ENCODE data around the gene AZIN2.
"Not testable (repeated sequence)": the region's sequence is repeated elsewhere in the genome, so short reads cannot be mapped to it uniquely, and the experiment has no call there.

Gene AZIN2

DNA sequence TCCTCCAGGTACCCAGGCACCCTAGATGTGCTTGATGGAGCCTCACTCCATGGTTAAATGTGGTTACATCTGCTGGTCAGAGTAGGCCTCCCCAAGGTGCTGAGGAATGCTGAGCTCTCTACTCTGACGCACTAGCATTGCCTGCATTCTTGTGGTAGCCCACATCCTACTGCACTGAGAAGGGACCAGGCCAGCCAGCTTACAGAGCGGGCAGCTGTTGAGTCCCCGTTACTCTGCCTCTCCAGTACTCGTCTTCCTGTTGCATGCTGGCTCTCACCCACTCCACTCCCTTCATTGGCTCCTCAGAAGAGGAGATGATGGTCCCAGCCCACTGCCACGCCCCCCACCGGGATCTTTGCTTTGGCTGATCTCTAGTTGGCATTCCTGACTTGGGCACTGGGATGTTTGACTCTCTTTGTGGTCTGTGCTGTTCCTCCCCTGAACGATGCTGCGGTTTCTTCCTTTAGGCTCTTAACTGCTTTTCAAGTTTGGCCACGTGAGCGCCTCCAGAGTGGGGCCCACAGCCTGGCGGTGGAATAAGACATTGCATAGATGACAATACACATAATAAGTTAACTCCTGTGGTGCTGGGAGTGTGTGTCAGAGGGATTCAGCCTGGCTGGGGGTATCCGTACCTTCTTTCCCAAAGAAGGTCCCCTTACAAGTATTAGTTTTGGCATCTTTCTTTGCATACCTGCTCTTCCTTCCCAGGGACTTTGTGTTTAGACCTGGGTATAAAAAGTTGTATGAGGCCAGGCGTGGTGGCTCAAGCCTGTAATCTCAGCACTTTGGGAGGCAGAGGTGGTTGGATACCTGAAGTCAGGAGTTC is 18.6 kb downstream of the AZIN2 start:
- TF ChIP-seq, protein P1, sequence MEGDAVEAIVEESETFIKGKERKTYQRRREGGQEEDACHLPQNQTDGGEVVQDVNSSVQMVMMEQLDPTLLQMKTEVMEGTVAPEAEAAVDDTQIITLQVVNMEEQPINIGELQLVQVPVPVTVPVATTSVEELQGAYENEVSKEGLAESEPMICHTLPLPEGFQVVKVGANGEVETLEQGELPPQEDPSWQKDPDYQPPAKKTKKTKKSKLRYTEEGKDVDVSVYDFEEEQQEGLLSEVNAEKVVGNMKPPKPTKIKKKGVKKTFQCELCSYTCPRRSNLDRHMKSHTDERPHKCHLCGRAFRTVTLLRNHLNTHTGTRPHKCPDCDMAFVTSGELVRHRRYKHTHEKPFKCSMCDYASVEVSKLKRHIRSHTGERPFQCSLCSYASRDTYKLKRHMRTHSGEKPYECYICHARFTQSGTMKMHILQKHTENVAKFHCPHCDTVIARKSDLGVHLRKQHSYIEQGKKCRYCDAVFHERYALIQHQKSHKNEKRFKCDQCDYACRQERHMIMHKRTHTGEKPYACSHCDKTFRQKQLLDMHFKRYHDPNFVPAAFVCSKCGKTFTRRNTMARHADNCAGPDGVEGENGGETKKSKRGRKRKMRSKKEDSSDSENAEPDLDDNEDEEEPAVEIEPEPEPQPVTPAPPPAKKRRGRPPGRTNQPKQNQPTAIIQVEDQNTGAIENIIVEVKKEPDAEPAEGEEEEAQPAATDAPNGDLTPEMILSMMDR (IDR thresholded peaks at IDR 0.05), result no peak
- no peak for DNase-seq
- peaks cover 5% of the 10 kb centered on the region for H3K27me3 Mint-ChIP-seq (ENCODE audit: low read depth, poor library complexity)
- H3K4me3 Mint-ChIP-seq, result no peak overlapping the region
- H3K9me3 Mint-ChIP-seq, result no peaks in the 10 kb centered on the region
- no peak overlapping the region for H3K27ac Mint-ChIP-seq
- H3K36me3 Mint-ChIP-seq (ENCODE audit: low read depth), result peaks cover 13% of the 10 kb centered on the region
- H3K4me1 Mint-ChIP-seq, result peaks cover 16% of the 10 kb centered on the region

DNA sequence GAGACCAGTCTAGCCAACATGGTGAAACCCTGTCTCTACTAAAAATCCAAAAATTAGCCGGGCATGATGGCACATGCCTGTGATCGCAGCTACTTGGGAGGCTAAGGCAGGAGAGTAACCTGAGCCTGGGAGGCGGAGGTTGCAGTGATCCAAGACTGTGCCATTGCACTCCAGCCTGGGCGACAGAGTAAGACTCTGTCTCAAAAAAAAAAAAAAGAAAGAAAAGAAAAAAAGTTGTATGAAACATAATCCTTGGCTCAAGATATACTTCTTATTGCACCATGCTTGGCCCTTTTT is 19.1 kb downstream of the AZIN2 start:
- H3K27ac Mint-ChIP-seq; H3K27me3 Mint-ChIP-seq (ENCODE audit: low read depth, poor library complexity); H3K9me3 Mint-ChIP-seq: not testable (repeated sequence)

DNA sequence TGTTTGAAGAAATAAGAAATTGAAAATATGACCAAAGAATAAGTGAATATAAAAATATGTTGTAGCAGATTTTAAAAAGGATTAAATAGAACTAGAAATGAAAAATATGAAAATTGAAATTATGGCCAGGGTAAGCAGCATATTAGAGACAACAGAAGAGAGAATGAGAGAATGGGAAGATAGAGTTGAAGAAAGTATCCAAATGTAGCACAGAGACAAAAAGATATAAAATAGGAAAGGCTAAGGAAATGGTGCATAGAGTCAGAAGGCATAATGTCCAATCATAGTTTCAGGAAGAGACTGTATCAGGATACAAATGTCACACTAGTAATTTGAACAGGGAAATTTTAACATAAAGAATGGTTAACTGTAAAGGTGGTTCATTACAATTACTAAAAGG is 29.5 kb downstream of the AZIN2 start:
- Mint-ChIP-seq H3K9me3 (peaks cover 20% of the 10 kb centered on the region), H3K4me3 (no peak overlapping the region)

More for the DNA sequence above, 19.1 kb downstream of the AZIN2 start:
- not testable (repeated sequence) for DNase-seq, H3K4me3 Mint-ChIP-seq
- Mint-ChIP-seq H3K36me3 (ENCODE audit: low read depth) (peaks cover 13% of the 10 kb centered on the region), H3K4me1 (peaks cover 11% of the 10 kb centered on the region)

DNA sequence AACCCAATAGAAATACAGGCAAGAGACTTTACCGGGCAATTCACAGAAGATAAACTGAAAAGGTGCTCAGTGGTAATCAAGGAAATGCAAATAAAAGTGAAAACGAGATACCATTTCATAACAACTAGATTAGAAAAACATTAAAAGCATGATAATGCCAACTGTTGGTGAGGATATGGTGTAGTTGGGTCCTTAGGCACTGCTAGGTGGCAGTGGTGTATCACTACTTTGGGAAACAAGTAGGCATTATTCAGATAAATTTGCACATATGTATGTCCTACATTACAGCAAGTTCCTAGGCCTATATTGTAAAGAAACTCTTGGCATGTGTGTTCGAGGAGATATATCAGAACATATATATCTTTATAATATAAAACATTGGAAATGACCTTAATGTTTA is 31.0 kb downstream of the AZIN2 start:
- peaks cover 6% of the 10 kb centered on the region for H3K4me1 Mint-ChIP-seq
- no peak for DNase-seq
- peaks cover 20% of the 10 kb centered on the region for H3K9me3 Mint-ChIP-seq
- H3K4me3 Mint-ChIP-seq, result no peak overlapping the region
- H3K27ac Mint-ChIP-seq, result no peak overlapping the region
- peaks cover 10% of the 10 kb centered on the region for H3K27me3 Mint-ChIP-seq (ENCODE audit: low read depth, poor library complexity)
- TF ChIP-seq, protein P1 (IDR thresholded peaks at IDR 0.05), result no peak
- peaks cover 18% of the 10 kb centered on the region for H3K36me3 Mint-ChIP-seq (ENCODE audit: low read depth)

More for the DNA sequence above, 29.5 kb downstream of the AZIN2 start:
- Mint-ChIP-seq H3K27me3 (ENCODE audit: low read depth, poor library complexity) (peaks cover 13% of the 10 kb centered on the region), H3K27ac (no peak overlapping the region), H3K4me1 (no peaks in the 10 kb centered on the region), H3K36me3 (ENCODE audit: low read depth) (peaks cover 29% of the 10 kb centered on the region)
- DNase-seq, result no peak
- TF ChIP-seq, protein P1 (IDR thresholded peaks at IDR 0.05), result no peak

DNA sequence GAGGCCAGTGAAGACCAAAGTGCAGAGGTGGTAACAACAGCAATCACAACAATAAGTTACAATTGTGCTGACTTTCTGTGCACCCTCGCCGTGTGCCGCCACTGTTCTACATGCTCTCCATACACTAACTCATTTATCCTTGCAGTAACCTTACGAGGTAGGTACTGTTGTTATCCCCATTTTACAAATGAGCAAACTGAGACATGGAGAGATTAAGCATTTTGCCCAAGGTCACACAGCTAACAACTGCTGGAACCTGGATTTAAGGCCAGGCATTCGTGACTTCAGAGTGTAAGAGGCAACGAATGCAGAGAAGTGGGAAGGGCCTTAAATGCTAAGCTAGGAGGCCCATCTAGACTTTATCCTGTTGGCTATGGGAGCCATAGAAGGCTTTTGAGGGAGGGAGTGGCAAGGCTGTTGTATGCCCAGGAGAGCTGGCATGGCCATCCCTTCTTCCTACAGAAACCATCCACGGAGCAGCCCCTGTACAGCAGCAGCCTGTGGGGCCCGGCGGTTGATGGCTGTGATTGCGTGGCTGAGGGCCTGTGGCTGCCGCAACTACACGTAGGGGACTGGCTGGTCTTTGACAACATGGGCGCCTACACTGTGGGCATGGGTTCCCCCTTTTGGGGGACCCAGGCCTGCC is 36.6 kb downstream of the AZIN2 start:
- Mint-ChIP-seq H3K9me3 (no peaks in the 10 kb centered on the region), H3K4me1 (peaks cover 43% of the 10 kb centered on the region), H3K36me3 (ENCODE audit: low read depth) (no peaks in the 10 kb centered on the region), H3K27me3 (ENCODE audit: low read depth, poor library complexity) (peaks cover 14% of the 10 kb centered on the region), H3K27ac (no peak overlapping the region), H3K4me3 (no peak overlapping the region)
- TF ChIP-seq, protein P1 (IDR thresholded peaks at IDR 0.05), result no peak
- no peak for DNase-seq

DNA sequence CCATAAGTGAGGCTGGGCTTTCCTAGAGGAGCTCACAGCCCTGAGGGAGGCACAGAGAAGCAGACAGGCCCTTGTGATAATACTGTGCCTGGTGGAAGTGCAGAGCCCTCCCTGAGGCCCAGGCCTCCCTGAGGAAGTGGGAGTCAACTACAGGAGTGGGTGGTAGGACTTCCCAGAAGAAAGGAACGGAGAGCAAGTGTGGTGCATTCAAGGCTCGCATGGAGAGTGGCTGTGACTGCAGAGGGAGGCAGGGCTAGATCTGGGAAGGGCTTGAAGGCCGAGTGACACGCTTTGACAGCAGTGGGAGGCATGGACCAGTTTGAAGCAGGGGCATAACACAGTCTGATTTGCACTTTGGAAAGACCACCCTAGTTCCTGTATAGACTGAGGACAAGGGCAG is 37.3 kb downstream of the AZIN2 start:
- H3K4me1 Mint-ChIP-seq, result peaks cover 50% of the 10 kb centered on the region
- H3K4me3 Mint-ChIP-seq, result peak overlapping the region; percentile 4
- no peaks in the 10 kb centered on the region for H3K36me3 Mint-ChIP-seq (ENCODE audit: low read depth)
- TF ChIP-seq, protein P1 (IDR thresholded peaks at IDR 0.05), result no peak
- H3K27me3 Mint-ChIP-seq (ENCODE audit: low read depth, poor library complexity), result peaks cover 18% of the 10 kb centered on the region
- peak overlapping the region; percentile 78 for H3K27ac Mint-ChIP-seq
- no peaks in the 10 kb centered on the region for H3K9me3 Mint-ChIP-seq
- DNase-seq, result no peak

All from nephron progenitor cell (in vitro differentiated cells).